Measurements from ENCODE around the gene CCR5.

DNA sequence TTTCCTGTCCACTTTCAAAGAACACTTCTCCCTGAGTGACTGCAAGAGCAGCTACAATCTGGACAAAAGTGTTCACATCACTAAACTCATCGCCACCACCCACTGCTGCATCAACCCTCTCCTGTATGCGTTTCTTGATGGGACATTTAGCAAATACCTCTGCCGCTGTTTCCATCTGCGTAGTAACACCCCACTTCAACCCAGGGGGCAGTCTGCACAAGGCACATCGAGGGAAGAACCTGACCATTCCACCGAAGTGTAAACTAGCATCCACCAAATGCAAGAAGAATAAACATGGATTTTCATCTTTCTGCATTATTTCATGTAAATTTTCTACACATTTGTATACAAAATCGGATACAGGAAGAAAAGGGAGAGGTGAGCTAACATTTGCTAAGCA, 38.1 kb downstream of the CCR5 start:
- TF ChIP-seq, protein P1, sequence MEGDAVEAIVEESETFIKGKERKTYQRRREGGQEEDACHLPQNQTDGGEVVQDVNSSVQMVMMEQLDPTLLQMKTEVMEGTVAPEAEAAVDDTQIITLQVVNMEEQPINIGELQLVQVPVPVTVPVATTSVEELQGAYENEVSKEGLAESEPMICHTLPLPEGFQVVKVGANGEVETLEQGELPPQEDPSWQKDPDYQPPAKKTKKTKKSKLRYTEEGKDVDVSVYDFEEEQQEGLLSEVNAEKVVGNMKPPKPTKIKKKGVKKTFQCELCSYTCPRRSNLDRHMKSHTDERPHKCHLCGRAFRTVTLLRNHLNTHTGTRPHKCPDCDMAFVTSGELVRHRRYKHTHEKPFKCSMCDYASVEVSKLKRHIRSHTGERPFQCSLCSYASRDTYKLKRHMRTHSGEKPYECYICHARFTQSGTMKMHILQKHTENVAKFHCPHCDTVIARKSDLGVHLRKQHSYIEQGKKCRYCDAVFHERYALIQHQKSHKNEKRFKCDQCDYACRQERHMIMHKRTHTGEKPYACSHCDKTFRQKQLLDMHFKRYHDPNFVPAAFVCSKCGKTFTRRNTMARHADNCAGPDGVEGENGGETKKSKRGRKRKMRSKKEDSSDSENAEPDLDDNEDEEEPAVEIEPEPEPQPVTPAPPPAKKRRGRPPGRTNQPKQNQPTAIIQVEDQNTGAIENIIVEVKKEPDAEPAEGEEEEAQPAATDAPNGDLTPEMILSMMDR (IDR thresholded peaks at IDR 0.05), result no peak
- no peak for TF ChIP-seq POLR2A (IDR thresholded peaks at IDR 0.05)

Data from Peyer's patch (tissue), 4 donors.